ENCODE results near the gene SIVA1.

SIVA1 gene

GRCh38 chr14:104771918-104772706 is 19.2 kb downstream of the SIVA1 start:
- no peak for DNase-seq (ENCODE audit: low read depth)

- DNase-seq (ENCODE audit: low read depth), result no peak
These were observed 20.0 kb downstream of the SIVA1 start for GRCh38 chr14:104772707-104773504.

GRCh38 chr14:104773505-104774452 is 20.8 kb downstream of the SIVA1 start:
- DNase-seq (ENCODE audit: low read depth), result no peak

GRCh38 chr14:104774453-104775072 is 21.6 kb downstream of the SIVA1 start:
- DNase-seq (ENCODE audit: low read depth), result no peak

- no peak for DNase-seq (ENCODE audit: low read depth)
These were observed 22.1 kb downstream of the SIVA1 start for GRCh38 chr14:104775073-104775489.

GRCh38 chr14:104776481-104776880 is 23.5 kb downstream of the SIVA1 start:
- no peak for DNase-seq (ENCODE audit: low read depth)

- DNase-seq (ENCODE audit: low read depth), result no peak
These were observed 24.2 kb downstream of the SIVA1 start for GRCh38 chr14:104776961-104777807.

GRCh38 chr14:104777808-104778249 is 24.9 kb downstream of the SIVA1 start:
- DNase-seq (ENCODE audit: low read depth), result no peak

- DNase-seq (ENCODE audit: low read depth), result no peak
These were observed 25.9 kb downstream of the SIVA1 start for GRCh38 chr14:104778694-104779331.

GRCh38 chr14:104779776-104780512 is 27.0 kb downstream of the SIVA1 start:
- DNase-seq (ENCODE audit: low read depth), result no peak

GRCh38 chr14:104780513-104781030 is 27.6 kb downstream of the SIVA1 start:
- no peak for DNase-seq (ENCODE audit: low read depth)

GRCh38 chr14:104781271-104782077 is 28.5 kb downstream of the SIVA1 start:
- no peak for DNase-seq (ENCODE audit: low read depth)

- no peak for DNase-seq (ENCODE audit: low read depth)
These were observed 29.3 kb downstream of the SIVA1 start for GRCh38 chr14:104782086-104782807.

- no peak for DNase-seq (ENCODE audit: low read depth)
These were observed 29.8 kb downstream of the SIVA1 start for GRCh38 chr14:104782808-104783139.

- DNase-seq (ENCODE audit: low read depth), result no peak
These were observed 30.7 kb downstream of the SIVA1 start for GRCh38 chr14:104783484-104784217.

- no peak for DNase-seq (ENCODE audit: low read depth)
These were observed 31.2 kb downstream of the SIVA1 start for GRCh38 chr14:104784218-104784568.
